K562 (cell line): ENCODE results near the gene PIGH. TPM values are rescaled to one million over a fixed set of nuclear protein-coding genes. Genes with fewer than 3 reads are reported as not detected.
A peak's percentile ranks its signal among the peaks of the same experiment; 100 is the strongest.

ENCODE experiments used
- ATAC-seq: fragments of 200-7000 bp; cut with Tn5 transposase; 3 replicates; pipeline ENCODE4 v1.9.1; 2020; ENCODE audit warnings: moderate library complexity
- BruUV-seq: library from RNA; stranded (reverse); fragments of 400-500 nt; replicated peaks from 2 replicates; lab custom pipeline; 2021; lab: Mats Ljungman, UMichigan
- CTCF ChIA-PET: fragments of 300-600 bp; formaldehyde crosslinking; extraction: SDS; loops from one replicate; lab custom pipeline; 2021; ENCODE audit warnings: low intra/inter-chr PET ratio; lab: Yijun Ruan, JAX
- POLR2A ChIA-PET: fragments of 300-600, 350-650 bp; sonication (Branson Sonifier 250); formaldehyde crosslinking; extraction: SDS; loops from one replicate; lab custom pipeline; 2021; ENCODE audit warnings: antibody characterized with exemption, inconsistent platforms; lab: Yijun Ruan, JAX
- DNase-seq, 4 experiments: peaks; one replicate each; pipeline versions ENCODE4 v3.0.0 to v3.0.0-alpha.2; 2011 to 2018; ENCODE audit warnings: low spot score in 3 of 4, mixed read lengths in 3 of 4; ENCODE audit errors: extremely low read depth in 1 of 4
- FAIRE-seq: peaks from 2 replicates; lab custom pipeline; 2011; peaks lifted over from hg19 to GRCh38; lab: Jason Lieb, UNC
- H2AFZ ChIP-seq: 2 replicates; pipeline ENCODE4 v1.6.0; 2011; ENCODE audit warnings: low read depth, low read length, control low read depth, inconsistent platforms
- H3K27ac ChIP-seq: fragments of 200-600 bp; 3 replicates; pipeline ENCODE4 v1.8.0; 2011; ENCODE audit warnings: low read depth, mild to moderate bottlenecking, control low read depth, inconsistent platforms, low read length, moderate library complexity, mixed read lengths; ENCODE audit errors: extremely low read depth
- H3K27me3 ChIP-seq, 2 experiments: fragments of 300-600 bp in 1 of 2; 2 replicates in 1 of 2; 3 replicates in 1 of 2; pipeline versions ENCODE4 v1.6.0 to v1.8.0; 2011; ENCODE audit warnings: inconsistent platforms in 2 of 2, low read length in 2 of 2, mild to moderate bottlenecking in 1 of 2, mixed read lengths in 1 of 2, moderate library complexity in 1 of 2; ENCODE audit not compliant: control insufficient read depth in 2 of 2, insufficient read depth in 2 of 2
- H3K36me3 ChIP-seq: fragments of 300-600 bp; 3 replicates; pipeline ENCODE4 v1.8.0; 2011; ENCODE audit warnings: mild to moderate bottlenecking, low read length, inconsistent platforms; ENCODE audit not compliant: control insufficient read depth, insufficient read depth
- H3K4me1 ChIP-seq, 2 experiments: fragments of 200-600 bp in 1 of 2; replicated peaks in 1 of 2; 2 replicates in 1 of 2; 3 replicates in 1 of 2; pipeline versions ENCODE4 v1.5.1 to v1.8.0; 2011; ENCODE audit warnings: inconsistent platforms in 2 of 2, low read length in 2 of 2, mild to moderate bottlenecking in 1 of 2, mixed read lengths in 1 of 2, moderate library complexity in 1 of 2; ENCODE audit not compliant: control insufficient read depth in 2 of 2, insufficient read depth in 2 of 2
- H3K4me2 ChIP-seq: 2 replicates; pipeline ENCODE4 v1.6.1; 2011; ENCODE audit warnings: low read length, control low read depth, inconsistent platforms, mixed read lengths; ENCODE audit not compliant: insufficient read depth
- H3K4me3 ChIP-seq: fragments of 200-600 bp; sonication (generic), shearing (Covaris generic); 2 replicates; pipeline ENCODE4 v1.5.1; 2016; ENCODE audit warnings: control low read depth, inconsistent platforms
- H3K79me2 ChIP-seq: fragments of 200-600 bp; 3 replicates; pipeline ENCODE4 v1.8.0; 2011; ENCODE audit warnings: low read length, inconsistent platforms; ENCODE audit not compliant: control insufficient read depth, insufficient read depth
- H3K9ac ChIP-seq, 2 experiments: 2 replicates each; pipeline versions ENCODE4 v1.6.0 to v1.6.1; 2011; ENCODE audit warnings: low read depth in 2 of 2, low read length in 2 of 2, control low read depth in 1 of 2, inconsistent platforms in 1 of 2, mild to moderate bottlenecking in 1 of 2, mixed read lengths in 1 of 2; ENCODE audit not compliant: insufficient read depth in 1 of 2
- H3K9me1 ChIP-seq: one replicate; pipeline ENCODE4 v1.6.0; 2011; ENCODE audit warnings: inconsistent platforms, mild to moderate bottlenecking, low read length, moderate library complexity; ENCODE audit not compliant: control insufficient read depth, insufficient read depth
- H3K9me3 ChIP-seq: replicated peaks from 2 replicates; pipeline ENCODE4 v1.5.1; 2011; ENCODE audit warnings: low read depth, low read length, inconsistent platforms; ENCODE audit not compliant: control insufficient read depth, insufficient read depth
- H4K20me1 ChIP-seq: replicated peaks from 2 replicates; pipeline ENCODE4 v1.6.1; 2011; ENCODE audit warnings: low read length, inconsistent platforms, mixed read lengths; ENCODE audit not compliant: control insufficient read depth, insufficient read depth
- BHLHE40 ChIP-seq: IDR thresholded peaks from 2 replicates; pipeline ENCODE4 v1.6.1; 2011; ENCODE audit warnings: low read length, improper control_type of control experiment
- BRD9 ChIP-seq: fragments of 450-650 bp; IDR thresholded peaks from 2 replicates; pipeline ENCODE4 v1.6.1; 2018; ENCODE audit warnings: low read depth; ENCODE audit not compliant: partially characterized antibody
- CGGBP1 ChIP-seq: fragments of 250-450 bp; sonication (Bioruptor Pico); IDR thresholded peaks from 2 replicates; pipeline ENCODE4 v1.9.0; 2021; ENCODE audit warnings: mild to moderate bottlenecking
- DDX20 ChIP-seq: fragments of 450-650 bp; IDR thresholded peaks from 2 replicates; pipeline ENCODE4 v1.6.1; 2016; ENCODE audit warnings: missing genetic modification characterization, low read depth, mild to moderate bottlenecking, missing compliant biosample characterization, moderate library complexity
- DEAF1 ChIP-seq: fragments of 450-650 bp; formaldehyde crosslinking; IDR thresholded peaks from 2 replicates; pipeline ENCODE4 v1.4.0; 2020; ENCODE audit warnings: mild to moderate bottlenecking, moderate library complexity
- HLTF ChIP-seq: fragments of 450-650 bp; IDR thresholded peaks from 2 replicates; pipeline ENCODE4 v1.6.1; 2016
- KDM5B ChIP-seq: fragments of 200-600 bp; sonication (generic); IDR thresholded peaks from 2 replicates; pipeline ENCODE4 v1.6.1; 2012; ENCODE audit warnings: low read depth, mild to moderate bottlenecking, moderate library complexity, low read length, control low read depth, inconsistent platforms; ENCODE audit not compliant: insufficient replicate concordance
- RAD21 ChIP-seq, 2 experiments: fragments of 250-450 bp in 1 of 2; fragments of 450-650 bp in 1 of 2; sonication (Bioruptor Pico) in 1 of 2; formaldehyde crosslinking in 1 of 2; IDR thresholded peaks in 1 of 2; conservative IDR thresholded peaks in 1 of 2; 2 replicates each; pipeline versions ENCODE4 v1.4.0 to v1.8.0; 2020 to 2022; ENCODE audit warnings: mild to moderate bottlenecking in 2 of 2, moderate library complexity in 1 of 2
- RB1 ChIP-seq: fragments of 450-650 bp; IDR thresholded peaks from 2 replicates; pipeline ENCODE4 v1.6.1; 2017; ENCODE audit warnings: low read depth, mild to moderate bottlenecking
- RUNX1 ChIP-seq: sonication (generic); IDR thresholded peaks from 2 replicates; pipeline ENCODE4 v1.6.1; 2016; ENCODE audit warnings: antibody characterized with exemption, low read depth
- ZNF263 ChIP-seq: sonication (generic); formaldehyde crosslinking; IDR thresholded peaks from 2 replicates; pipeline ENCODE4 v1.8.0; 2022; ENCODE audit warnings: mild to moderate bottlenecking, missing genetic modification reagents, borderline replicate concordance
- WGBS: fragments of 100-300 bp; shearing (Covaris generic); methylation state at CpG from one replicate; pipeline ENCODE4 v1.1.6; 2016; ENCODE audit warnings: low coverage, mixed read lengths; ENCODE audit not compliant: insufficient coverage; ENCODE audit errors: missing lambda C conversion rate; 5-methylcytosine and 5-hydroxymethylcytosine counted together
- in situ Hi-C: fragments of 300-500 bp; cut with MboI; formaldehyde crosslinking; loops from 4 replicates; pipeline ENCODE4 v1.15.0; 2018; ENCODE audit warnings: inconsistent platforms, mixed read lengths
- intact Hi-C: fragments of 100-400 bp; cut with micrococcal nuclease; formaldehyde crosslinking; loops from 2 replicates; pipeline ENCODE4 v1.14.2; 2022
- polyA plus RNA-seq, 8 experiments: library from polyadenylated mRNA; depleted of rRNA in 4 of 8; stranded (reverse) in 5 of 8; unstranded in 3 of 8; fragments of >200 nt; fragmentation: Nextera tagmentation in 2 of 8; fragmentation: Illumina TruSeq in 1 of 8; extraction: Ambion mirVana in 2 of 8; extraction: Trizol in 1 of 8; gene quantifications; 2 replicates each; pipeline versions ENCODE4 v1.2.1 to v1.2.3, GENCODE V29; 2011 to 2014; ENCODE audit warnings: inconsistent platforms in 1 of 8, missing spikeins in 1 of 8
- total RNA-seq, 7 experiments: library from RNA; depleted of rRNA in 6 of 7; stranded (reverse); fragments of >200 nt in 6 of 7; fragmentation: Illumina TruSeq in 2 of 7; extraction: Trizol in 2 of 7; gene quantifications; 2 replicates each; pipeline versions ENCODE4 v1.2.1 to v1.2.3, GENCODE V29; 2011 to 2021; ENCODE audit warnings: low replicate concordance in 1 of 7
- TF ChIP-seq, protein P1 (sequence below): fragments of 450-650 bp; IDR thresholded peaks from 2 replicates; pipeline ENCODE4 v1.6.1; 2018; ENCODE audit not compliant: partially characterized antibody

Gene PIGH
- total and polyA plus RNA-seq, 9 of the 15 experiments (the other 6 are each of a cell fraction or from before 2014, with no cell fraction given): 21.1 to 53.4 (median 24.7) TPM

DNA sequence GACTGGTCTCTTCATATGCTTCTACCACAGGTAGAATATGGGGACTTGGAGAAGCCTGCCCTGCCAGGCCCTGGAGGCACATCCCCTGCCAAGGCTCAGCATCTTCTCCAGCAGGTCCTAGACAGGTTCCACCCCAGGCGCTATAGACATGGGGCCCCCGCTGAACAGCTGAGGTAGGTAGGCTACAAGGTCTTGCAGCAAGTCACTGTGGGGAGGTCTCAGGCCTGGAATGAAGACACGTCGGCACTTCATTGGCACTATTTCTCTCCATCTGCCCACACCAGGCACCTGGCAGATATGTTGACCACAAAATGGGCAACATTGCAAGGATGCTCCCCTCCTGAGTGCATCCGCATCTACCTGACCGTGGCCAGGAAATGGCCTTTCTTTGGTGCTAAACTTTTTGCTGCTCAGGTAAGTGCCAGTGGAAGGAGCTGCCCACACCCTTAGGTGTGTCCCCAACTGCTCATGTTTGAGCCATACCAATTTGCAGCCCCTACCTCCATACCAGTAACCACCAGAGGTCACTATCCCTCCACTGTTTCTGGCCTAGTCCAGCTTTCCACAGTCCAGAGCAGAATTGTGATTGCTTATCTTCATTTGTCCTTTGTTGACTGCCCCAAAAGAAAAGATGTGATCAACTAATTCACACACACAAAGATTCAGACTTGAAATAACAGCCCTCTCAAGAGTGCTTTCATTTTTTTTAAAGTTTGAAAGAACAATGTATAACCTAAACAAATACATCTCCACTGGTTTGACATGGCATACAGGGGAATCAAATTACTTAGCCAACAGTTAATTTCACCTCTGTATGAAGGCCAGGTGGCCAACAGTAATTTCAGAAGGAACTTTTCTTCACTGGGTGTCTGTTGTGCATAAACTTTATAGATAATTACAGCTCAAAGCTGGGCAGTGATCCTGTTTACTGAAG is 16.1 kb downstream of the PIGH start:
- intact Hi-C loops (loop anchor here (1.0 kb wide), 2 partner anchors 83 to 120 kb away; no protein-coding TSS in a partner anchor), in situ Hi-C loops (loop anchor here (5.0 to 10.0 kb wide), 3 partner anchors 83 to 451 kb away; partner anchors contain the start of gene RDH12)
- Histone ChIP-seq H2AFZ (no peak overlapping the region), H4K20me1 (no peaks in the 10 kb centered on the region; the same call in 1 of the 2 replicates), H3K4me3 (no peak overlapping the region), H3K27me3 (no peaks in the 10 kb centered on the region), H3K9ac (no peak overlapping the region), H3K27ac (no peak overlapping the region), H3K4me1 (peaks cover 0 to 6% of the 10 kb centered on the region in 2 experiments; a peak in 2 of 5 replicates), H3K4me2 (no peak overlapping the region), H3K9me3 (no peaks in the 10 kb centered on the region), H3K9me1 (no peaks in the 10 kb centered on the region), H3K36me3 (peaks cover 11% of the 10 kb centered on the region; the same call in 2 of the 3 replicates), H3K79me2 (no peaks in the 10 kb centered on the region)
- no TSS peak for BruUV-seq
- ChIA-PET POLR2A (interaction anchor here (0.6 to 2.3 kb wide), 5 partner anchors 83 to 199 kb away, joined by 3 to 14 read pairs (median 3); no protein-coding TSS in a partner anchor), CTCF (interaction anchor here (1.5 to 3.1 kb wide), 3 partner anchors 83 to 157 kb away, joined by 3 to 16 read pairs (median 14); no protein-coding TSS in a partner anchor)
- FAIRE-seq: peak; percentile 87
- peak; percentile 94 for ATAC-seq
- peak; percentile 57 to 72 (median 66) for DNase-seq
- WGBS: 33% methylated on average over 4 of the region's 6 CpGs
- no peak for TF ChIP-seq KDM5B
- no peak for TF ChIP-seq CGGBP1 (CRISPR knock-in tag)
- no peak for TF ChIP-seq BRD9
- peak; percentile 49; the same call in 1 of the 2 replicates for TF ChIP-seq RB1
- peak; percentile 90 to 94 for TF ChIP-seq RAD21 (CRISPR knock-in tag; conservative IDR thresholded peaks at IDR 0.05 in 1 of 2, IDR thresholded peaks at IDR 0.05 in 1 of 2)
- peak; percentile 87 for TF ChIP-seq DEAF1 (CRISPR knock-in tag)
- no peak for TF ChIP-seq HLTF
- TF ChIP-seq ZNF263 (CRISPR knock-in tag): no peak
- TF ChIP-seq DDX20 (tag): no peak
- no peak for TF ChIP-seq RUNX1
- 0 out of 2 replicates have a peak, but pooled peaks have one; percentile 12 for TF ChIP-seq BHLHE40
- TF ChIP-seq, protein P1, sequence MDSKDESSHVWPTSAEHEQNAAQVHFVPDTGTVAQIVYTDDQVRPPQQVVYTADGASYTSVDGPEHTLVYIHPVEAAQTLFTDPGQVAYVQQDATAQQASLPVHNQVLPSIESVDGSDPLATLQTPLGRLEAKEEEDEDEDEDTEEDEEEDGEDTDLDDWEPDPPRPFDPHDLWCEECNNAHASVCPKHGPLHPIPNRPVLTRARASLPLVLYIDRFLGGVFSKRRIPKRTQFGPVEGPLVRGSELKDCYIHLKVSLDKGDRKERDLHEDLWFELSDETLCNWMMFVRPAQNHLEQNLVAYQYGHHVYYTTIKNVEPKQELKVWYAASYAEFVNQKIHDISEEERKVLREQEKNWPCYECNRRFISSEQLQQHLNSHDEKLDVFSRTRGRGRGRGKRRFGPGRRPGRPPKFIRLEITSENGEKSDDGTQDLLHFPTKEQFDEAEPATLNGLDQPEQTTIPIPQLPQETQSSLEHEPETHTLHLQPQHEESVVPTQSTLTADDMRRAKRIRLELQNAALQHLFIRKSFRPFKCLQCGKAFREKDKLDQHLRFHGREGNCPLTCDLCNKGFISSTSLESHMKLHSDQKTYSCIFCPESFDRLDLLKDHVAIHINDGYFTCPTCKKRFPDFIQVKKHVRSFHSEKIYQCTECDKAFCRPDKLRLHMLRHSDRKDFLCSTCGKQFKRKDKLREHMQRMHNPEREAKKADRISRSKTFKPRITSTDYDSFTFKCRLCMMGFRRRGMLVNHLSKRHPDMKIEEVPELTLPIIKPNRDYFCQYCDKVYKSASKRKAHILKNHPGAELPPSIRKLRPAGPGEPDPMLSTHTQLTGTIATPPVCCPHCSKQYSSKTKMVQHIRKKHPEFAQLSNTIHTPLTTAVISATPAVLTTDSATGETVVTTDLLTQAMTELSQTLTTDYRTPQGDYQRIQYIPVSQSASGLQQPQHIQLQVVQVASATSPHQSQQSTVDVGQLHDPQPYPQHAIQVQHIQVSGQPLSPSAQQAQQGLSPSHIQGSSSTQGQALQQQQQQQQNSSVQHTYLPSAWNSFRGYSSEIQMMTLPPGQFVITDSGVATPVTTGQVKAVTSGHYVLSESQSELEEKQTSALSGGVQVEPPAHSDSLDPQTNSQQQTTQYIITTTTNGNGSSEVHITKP: peak; percentile 18
